H9 (cell line): Measurements from ENCODE around the gene CDKAL1. TPM values are rescaled to one million over a fixed set of nuclear protein-coding genes. Genes with fewer than 3 reads are reported as not detected.
A peak's percentile ranks its signal among the peaks of the same experiment; 100 is the strongest.

Source experiments
- DNase-seq: peaks from one replicate; pipeline ENCODE4 v3.0.0-alpha.2; 2017
- H2AFZ ChIP-seq: one replicate; pipeline ENCODE4 v1.6.1; 2013; ENCODE audit warnings: mild to moderate bottlenecking, low read length, control low read depth, moderate library complexity
- H2AK5ac ChIP-seq: 2 replicates; pipeline ENCODE4 v1.6.1; 2013; ENCODE audit warnings: low read length, control low read depth, mixed read lengths; ENCODE audit not compliant: insufficient read length
- H2BK120ac ChIP-seq: one replicate; pipeline ENCODE4 v1.6.1; 2013; ENCODE audit warnings: low read depth, mild to moderate bottlenecking, low read length, control low read depth, inconsistent platforms; ENCODE audit not compliant: poor library complexity, severe bottlenecking
- H2BK12ac ChIP-seq: 2 replicates; pipeline ENCODE4 v1.6.1; 2013; ENCODE audit warnings: low read length, control low read depth, mixed read lengths, low read depth; ENCODE audit not compliant: insufficient read length
- H2BK15ac ChIP-seq: 2 replicates; pipeline ENCODE4 v1.6.1; 2013; ENCODE audit warnings: low read depth, low read length, control low read depth
- H2BK20ac ChIP-seq: one replicate; pipeline ENCODE4 v1.6.1; 2013; ENCODE audit warnings: low read depth, mild to moderate bottlenecking, low read length, control low read depth, inconsistent platforms; ENCODE audit not compliant: poor library complexity, severe bottlenecking
- H2BK5ac ChIP-seq: 2 replicates; pipeline ENCODE4 v1.6.1; 2013; ENCODE audit warnings: low read length, control low read depth, mixed read lengths; ENCODE audit not compliant: insufficient read length
- H3K14ac ChIP-seq: 2 replicates; pipeline ENCODE4 v1.6.1; 2013; ENCODE audit warnings: low read length, control low read depth; ENCODE audit not compliant: insufficient read depth
- H3K18ac ChIP-seq: 2 replicates; pipeline ENCODE4 v1.6.1; 2013; ENCODE audit warnings: low read depth, mild to moderate bottlenecking, mixed read lengths, low read length, control low read depth; ENCODE audit not compliant: insufficient read length
- H3K23ac ChIP-seq: 2 replicates; pipeline ENCODE4 v1.6.1; 2013; ENCODE audit warnings: low read length, control low read depth, mixed read lengths, low read depth; ENCODE audit not compliant: insufficient read length
- H3K23me2 ChIP-seq: 2 replicates; pipeline ENCODE4 v1.6.1; 2013; ENCODE audit warnings: low read depth, mild to moderate bottlenecking, mixed read lengths, low read length, control low read depth; ENCODE audit not compliant: insufficient read length, poor library complexity, severe bottlenecking
- H3K27ac ChIP-seq: 2 replicates; pipeline ENCODE4 v1.5.1; 2013; ENCODE audit warnings: low read length, control low read depth, mixed read lengths, low read depth; ENCODE audit not compliant: insufficient read length
- H3K27me3 ChIP-seq: 2 replicates; pipeline ENCODE4 v1.6.1; 2013; ENCODE audit warnings: low read length, control low read depth, inconsistent platforms; ENCODE audit not compliant: insufficient read depth
- H3K4ac ChIP-seq: 2 replicates; pipeline ENCODE4 v1.6.1; 2013; ENCODE audit warnings: low read depth, mild to moderate bottlenecking, control low read depth, inconsistent platforms, low read length, moderate library complexity
- H3K4me1 ChIP-seq: 2 replicates; pipeline ENCODE4 v1.6.1; 2013; ENCODE audit warnings: low read length, control low read depth, inconsistent platforms; ENCODE audit not compliant: insufficient read depth
- H3K4me2 ChIP-seq: 2 replicates; pipeline ENCODE4 v1.6.1; 2013; ENCODE audit warnings: low read length, control low read depth, mixed read lengths; ENCODE audit not compliant: insufficient read length, insufficient read depth
- H3K56ac ChIP-seq: 2 replicates; pipeline ENCODE4 v1.6.1; 2013; ENCODE audit warnings: low read depth, mild to moderate bottlenecking, mixed read lengths, low read length, control low read depth; ENCODE audit not compliant: insufficient read length
- H3K79me1 ChIP-seq: 2 replicates; pipeline ENCODE4 v1.6.1; 2013; ENCODE audit warnings: low read depth, mild to moderate bottlenecking, moderate library complexity, low read length, control low read depth, inconsistent platforms; ENCODE audit not compliant: insufficient read depth, poor library complexity, severe bottlenecking
- H3K79me2 ChIP-seq: 2 replicates; pipeline ENCODE4 v1.6.1; 2013; ENCODE audit warnings: low read length, control low read depth, inconsistent platforms; ENCODE audit not compliant: insufficient read depth
- H3K9ac ChIP-seq: 2 replicates; pipeline ENCODE4 v1.6.1; 2013; ENCODE audit warnings: low read length, control low read depth, mixed read lengths; ENCODE audit not compliant: insufficient read length; ENCODE audit errors: extremely low read depth
- H3K9me3 ChIP-seq: one replicate; pipeline ENCODE4 v1.6.1; 2013; ENCODE audit warnings: low read depth, low read length, inconsistent platforms; ENCODE audit not compliant: control insufficient read depth
- H3T11ph ChIP-seq: one replicate; pipeline ENCODE4 v1.6.1; 2013; ENCODE audit warnings: mild to moderate bottlenecking, low read length, control low read depth, inconsistent platforms
- H4K20me1 ChIP-seq: one replicate; pipeline ENCODE4 v1.6.1; 2013; ENCODE audit not compliant: control insufficient read depth, insufficient read length, insufficient read depth
- H4K5ac ChIP-seq: 2 replicates; pipeline ENCODE4 v1.6.1; 2013; ENCODE audit warnings: low read depth, mild to moderate bottlenecking, mixed read lengths, low read length, control low read depth; ENCODE audit not compliant: insufficient read length
- H4K8ac ChIP-seq: replicated peaks from 2 replicates; pipeline ENCODE4 v1.6.1; 2013; ENCODE audit warnings: low read length, control low read depth, mixed read lengths, low read depth; ENCODE audit not compliant: insufficient read length
- H4K91ac ChIP-seq: 2 replicates; pipeline ENCODE4 v1.6.1; 2013; ENCODE audit warnings: low read depth, mild to moderate bottlenecking, moderate library complexity, mixed read lengths, low read length, control low read depth; ENCODE audit not compliant: insufficient read length
- H3K27ac Mint-ChIP-seq, 3 experiments: 2 replicates in 2 of 3; 3 replicates in 1 of 3; pipeline ENCODE4 v1.8.0; 2020 to 2021; ENCODE audit warnings: mixed read lengths in 3 of 3, mild to moderate bottlenecking in 1 of 3, moderate library complexity in 1 of 3
- H3K27me3 Mint-ChIP-seq: 2 replicates; pipeline ENCODE4 v1.8.0; 2021; ENCODE audit warnings: low read depth, mild to moderate bottlenecking, moderate library complexity, mixed read lengths
- H3K36me3 Mint-ChIP-seq, 3 experiments: 2 replicates in 2 of 3; 3 replicates in 1 of 3; pipeline ENCODE4 v1.8.0; 2020 to 2021; ENCODE audit warnings: low read depth in 3 of 3, mixed read lengths in 3 of 3; ENCODE audit not compliant: insufficient read depth in 1 of 3
- H3K4me1 Mint-ChIP-seq, 2 experiments: 2 replicates each; pipeline ENCODE4 v1.8.0; 2020; ENCODE audit warnings: mixed read lengths in 2 of 2
- H3K4me3 Mint-ChIP-seq, 2 experiments: 2 replicates in 1 of 2; 3 replicates in 1 of 2; pipeline ENCODE4 v1.8.0; 2020 to 2021; ENCODE audit warnings: mild to moderate bottlenecking in 2 of 2, mixed read lengths in 2 of 2, moderate library complexity in 1 of 2
- H3K9me3 Mint-ChIP-seq, 2 experiments: 2 replicates in 1 of 2; 3 replicates in 1 of 2; pipeline ENCODE4 v1.8.0; 2020; ENCODE audit warnings: mild to moderate bottlenecking in 2 of 2, mixed read lengths in 2 of 2, moderate library complexity in 1 of 2
- CTCF ChIP-seq: fragments of 200-600 bp; sonication (generic); conservative IDR thresholded peaks from 3 replicates; pipeline ENCODE4 v1.8.0; 2021; ENCODE audit warnings: antibody characterized with exemption, mild to moderate bottlenecking
- WGBS: extraction: QIAGEN DNeasy Blood & Tissue Kit; methylation state at CpG from one replicate; pipeline ENCODE4 v1.1.7; 2013; ENCODE audit warnings: missing lambda C conversion rate, low lambda C conversion rate, mixed read lengths; ENCODE audit not compliant: insufficient read length; ENCODE audit errors: extremely low coverage; 5-methylcytosine and 5-hydroxymethylcytosine counted together
- total RNA-seq: library from RNA; stranded (reverse); gene quantifications from 2 replicates; pipeline ENCODE4 v1.2.1, GENCODE V29; 2021

The CDKAL1 gene
- total RNA-seq, 1 experiment from 2014 or later = 23.0 TPM

- H3K27ac Mint-ChIP-seq = peak overlapping the region in 1 of 3 experiments; percentile 23; a peak in 1 of 7 replicates
- no peak overlapping the region for H2BK20ac ChIP-seq
These were observed 151.9 kb downstream of the CDKAL1 start for GRCh38 chr6:20686142-20686541.

More at GRCh38 chr6:20686142-20686541, 151.9 kb downstream of the CDKAL1 start:
- Histone ChIP-seq H3K4me1 (no peaks in the 10 kb centered on the region; the same call in 1 of the 2 replicates), H2BK120ac (no peak overlapping the region), H3K56ac (no peak overlapping the region), H4K20me1 (no peaks in the 10 kb centered on the region), H3K23me2 (no peaks in the 10 kb centered on the region), H2BK12ac (no peak overlapping the region), H2BK15ac (no peak overlapping the region), H4K5ac (no peak overlapping the region), H3K9me3 (no peaks in the 10 kb centered on the region), H3K79me2 (peaks cover 2% of the 10 kb centered on the region; the same call in 1 of the 2 replicates), H3K23ac (no peak overlapping the region), H4K91ac (no peak overlapping the region), H3K4me2 (no peak overlapping the region), H3K14ac (no peak overlapping the region), H4K8ac (no peak overlapping the region), H2BK5ac (no peak overlapping the region), H2AFZ (no peak overlapping the region), H3K18ac (no peak overlapping the region), H3T11ph (no peak overlapping the region), H3K27me3 (no peaks in the 10 kb centered on the region), H3K4ac (no peak overlapping the region), H3K79me1 (no peaks in the 10 kb centered on the region), H3K27ac (no peak overlapping the region), H2AK5ac (no peak overlapping the region), H3K9ac (no peak overlapping the region)
- no peaks in the 10 kb centered on the region for H3K9me3 Mint-ChIP-seq
- H3K36me3 Mint-ChIP-seq = no peaks in the 10 kb centered on the region
- peak; percentile 66 for DNase-seq
- H3K4me1 Mint-ChIP-seq = peaks cover 28 to 32% of the 10 kb centered on the region in 2 experiments
- no peaks in the 10 kb centered on the region for H3K27me3 Mint-ChIP-seq
- no CpG with 5 or more reads among the region's 6 CpGs for WGBS
- no peak overlapping the region for H3K4me3 Mint-ChIP-seq
- peak; percentile 35; the same call in 2 of the 3 replicates for TF ChIP-seq CTCF
